Fibroblast of the aortic adventitia (primary cell): ENCODE data around the gene CLASP1. TPM values are rescaled to one million over a fixed set of nuclear protein-coding genes. Genes with fewer than 3 reads are reported as not detected.

ENCODE experiments used
- DNase-seq: peaks from one replicate; pipeline ENCODE4 v3.0.0-alpha.2; 2010; ENCODE audit warnings: low read depth
- H3K4me3 ChIP-seq: 2 replicates; pipeline ENCODE4 v1.5.1; 2011; ENCODE audit warnings: low read depth, mild to moderate bottlenecking, control low read depth, low read length, moderate library complexity
- CTCF ChIP-seq: IDR thresholded peaks from 2 replicates; pipeline ENCODE4 v1.5.1; 2011; ENCODE audit warnings: mild to moderate bottlenecking, low read length, control low read depth, inconsistent platforms; ENCODE audit not compliant: insufficient read depth
- total RNA-seq: library from RNA; depleted of rRNA; stranded (reverse); fragments of >200 nt; gene quantifications from 2 replicates; pipeline ENCODE4 v1.2.3, GENCODE V29; 2012; ENCODE audit warnings: low replicate concordance

Gene CLASP1
- total RNA-seq, 1 donor: 45.6 TPM

- H3K4me3 ChIP-seq: no peak overlapping the region
- DNase-seq: no peak
- no peak for TF ChIP-seq CTCF
Observed at GRCh38 chr2:121501554-121501953, 147.7 kb downstream of the CLASP1 start.

DNA sequence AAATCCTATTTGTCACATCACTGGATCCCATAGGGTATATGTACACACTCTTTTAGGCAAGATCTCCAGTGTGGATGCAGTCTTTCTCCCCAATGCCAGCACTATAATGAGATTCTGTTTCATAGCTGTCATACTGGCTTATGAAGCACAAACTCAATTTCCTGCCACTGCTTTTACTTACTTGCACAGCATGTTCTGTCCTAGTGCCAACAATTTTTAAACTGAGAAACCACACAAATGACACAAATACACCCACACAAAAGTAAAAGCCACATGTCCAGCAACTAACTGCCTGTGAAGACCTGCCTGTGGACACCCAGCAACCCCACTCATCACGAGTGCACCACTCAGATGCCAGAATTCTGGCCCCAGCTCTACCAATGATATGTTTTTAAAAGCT is 148.2 kb downstream of the CLASP1 start:
- TF ChIP-seq CTCF: no peak
- DNase-seq: peak; percentile 56
- H3K4me3 ChIP-seq: no peak overlapping the region

DNA sequence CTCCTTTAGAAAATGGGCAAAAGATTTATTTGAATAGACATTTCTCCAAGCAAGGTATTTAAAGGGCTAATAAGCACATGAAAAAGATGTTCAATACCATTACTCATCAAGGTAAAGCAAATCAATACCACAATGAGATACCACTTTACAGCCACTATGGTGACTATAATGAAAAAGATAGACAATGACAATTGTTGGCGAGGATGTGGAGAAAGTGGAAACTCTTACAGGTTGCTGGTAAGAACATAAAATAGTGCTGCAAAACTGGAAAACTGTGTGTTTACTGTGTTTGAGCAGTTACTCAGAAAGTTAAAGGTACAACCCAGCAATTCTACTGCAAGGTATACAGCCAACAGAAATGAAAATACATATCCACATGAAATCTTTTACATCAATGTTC is 150.5 kb downstream of the CLASP1 start:
- DNase-seq: no peak
- no peak for TF ChIP-seq CTCF
- no peak overlapping the region for H3K4me3 ChIP-seq

- no peak overlapping the region for H3K4me3 ChIP-seq
- no peak for DNase-seq
- no peak for TF ChIP-seq CTCF
Observed at GRCh38 chr2:121492409-121492808, 156.9 kb downstream of the CLASP1 start.

DNA sequence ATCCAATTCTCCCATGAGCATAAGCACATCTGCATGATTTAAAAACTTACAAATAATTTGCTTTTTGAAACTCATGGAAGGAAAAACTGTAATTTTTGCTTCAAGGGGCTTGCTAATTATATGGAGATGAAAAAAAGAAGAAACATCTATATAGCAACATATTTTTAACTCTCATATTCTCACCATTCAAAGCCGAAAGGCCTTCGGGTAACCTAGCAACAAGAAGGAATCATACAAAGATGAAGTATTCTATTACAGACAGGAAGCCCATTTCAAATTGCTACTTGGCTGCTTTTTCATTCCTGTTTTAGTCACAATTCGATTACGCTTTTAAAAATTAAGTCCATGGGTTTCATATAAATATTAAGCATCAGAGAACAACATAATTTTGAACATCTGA is 157.7 kb downstream of the CLASP1 start:
- H3K4me3 ChIP-seq: no peak overlapping the region
- no peak for TF ChIP-seq CTCF
- no peak for DNase-seq

GRCh38 chr2:121490584-121491133 is 158.6 kb downstream of the CLASP1 start:
- no peak for TF ChIP-seq CTCF
- DNase-seq: no peak

DNA sequence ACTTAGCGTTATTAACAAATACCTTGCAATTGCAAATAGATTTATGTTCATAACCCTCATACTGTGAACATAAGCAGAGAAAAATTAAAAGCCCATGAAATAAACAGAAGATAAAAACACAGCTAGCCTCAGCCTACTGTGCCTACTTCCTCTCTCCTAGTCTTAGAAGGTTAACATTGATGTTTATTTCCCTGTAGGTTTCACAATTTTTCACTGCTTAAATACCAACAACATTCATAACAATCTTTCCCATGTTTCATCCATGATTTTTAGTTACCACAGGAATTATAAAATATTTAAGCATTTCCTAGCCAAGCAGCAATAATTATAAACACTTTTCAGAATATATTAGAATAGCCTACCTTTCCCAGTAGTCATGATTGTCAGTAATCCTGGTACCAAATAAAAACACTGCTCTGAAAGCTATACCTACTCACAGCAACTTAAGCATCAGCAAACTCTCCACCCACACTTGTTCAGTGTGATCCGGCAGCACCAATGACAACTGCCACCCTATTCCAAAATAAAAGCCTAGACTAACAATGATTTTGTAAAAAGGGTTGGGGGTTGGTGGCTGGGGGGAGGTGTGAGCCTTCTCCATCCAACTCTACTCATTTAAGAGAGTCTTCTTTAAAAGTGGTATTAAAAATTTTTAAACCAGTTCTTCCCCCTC is 159.2 kb downstream of the CLASP1 start:
- TF ChIP-seq CTCF: no peak
- H3K4me3 ChIP-seq: no peak overlapping the region
- no peak for DNase-seq

More at GRCh38 chr2:121490584-121491133, 158.6 kb downstream of the CLASP1 start:
- H3K4me3 ChIP-seq: no peak overlapping the region
